ENCODE results near the gene CIDEB. TPM values are rescaled to one million over a fixed set of nuclear protein-coding genes. Genes with fewer than 3 reads are reported as not detected.

The CIDEB gene
- total and polyA plus RNA-seq, 8 donors: 6.3 to 15.0 (median 9.6) TPM

DNA sequence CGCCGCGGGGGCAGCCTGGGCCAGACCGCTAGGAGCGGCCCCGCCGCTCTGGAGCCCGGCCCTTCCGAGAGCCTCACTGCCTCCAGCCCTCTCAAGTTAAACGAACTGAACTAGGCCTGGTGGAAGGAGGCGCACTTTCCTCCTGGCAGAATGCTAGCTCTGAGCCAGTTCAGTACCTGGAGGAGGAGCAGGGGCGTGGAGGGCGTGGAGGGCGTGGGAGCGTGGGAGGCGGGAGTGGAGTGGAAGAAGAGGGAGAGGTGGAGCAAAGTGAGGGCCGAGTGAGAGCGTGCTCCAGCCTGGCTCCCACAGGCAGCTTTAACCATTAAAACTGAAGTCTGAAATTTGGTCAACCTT lies 8.8 kb upstream of the CIDEB start:
- 62 to 65% methylated on average over 16 to 18 of the region's 18 CpGs for WGBS, 2 donors
- intact Hi-C loops (cut with DNase I): no loop called here
- Histone ChIP-seq H3K4me3 (no peak overlapping the region), H3K36me3 (no peaks in the 10 kb centered on the region), H3K4me1 (peaks cover 0 to 4% (median 0%) of the 10 kb centered on the region in 3 donors), H3K9me3 (no peaks in the 10 kb centered on the region), H3K27ac (no peak overlapping the region), H3K27me3 (no peaks in the 10 kb centered on the region)
- DNase-seq (no peak), ATAC-seq (no peak), FAIRE-seq (no peak)
- TF ChIP-seq, protein P1, sequence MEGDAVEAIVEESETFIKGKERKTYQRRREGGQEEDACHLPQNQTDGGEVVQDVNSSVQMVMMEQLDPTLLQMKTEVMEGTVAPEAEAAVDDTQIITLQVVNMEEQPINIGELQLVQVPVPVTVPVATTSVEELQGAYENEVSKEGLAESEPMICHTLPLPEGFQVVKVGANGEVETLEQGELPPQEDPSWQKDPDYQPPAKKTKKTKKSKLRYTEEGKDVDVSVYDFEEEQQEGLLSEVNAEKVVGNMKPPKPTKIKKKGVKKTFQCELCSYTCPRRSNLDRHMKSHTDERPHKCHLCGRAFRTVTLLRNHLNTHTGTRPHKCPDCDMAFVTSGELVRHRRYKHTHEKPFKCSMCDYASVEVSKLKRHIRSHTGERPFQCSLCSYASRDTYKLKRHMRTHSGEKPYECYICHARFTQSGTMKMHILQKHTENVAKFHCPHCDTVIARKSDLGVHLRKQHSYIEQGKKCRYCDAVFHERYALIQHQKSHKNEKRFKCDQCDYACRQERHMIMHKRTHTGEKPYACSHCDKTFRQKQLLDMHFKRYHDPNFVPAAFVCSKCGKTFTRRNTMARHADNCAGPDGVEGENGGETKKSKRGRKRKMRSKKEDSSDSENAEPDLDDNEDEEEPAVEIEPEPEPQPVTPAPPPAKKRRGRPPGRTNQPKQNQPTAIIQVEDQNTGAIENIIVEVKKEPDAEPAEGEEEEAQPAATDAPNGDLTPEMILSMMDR (IDR thresholded peaks at IDR 0.05): no peak

DNA sequence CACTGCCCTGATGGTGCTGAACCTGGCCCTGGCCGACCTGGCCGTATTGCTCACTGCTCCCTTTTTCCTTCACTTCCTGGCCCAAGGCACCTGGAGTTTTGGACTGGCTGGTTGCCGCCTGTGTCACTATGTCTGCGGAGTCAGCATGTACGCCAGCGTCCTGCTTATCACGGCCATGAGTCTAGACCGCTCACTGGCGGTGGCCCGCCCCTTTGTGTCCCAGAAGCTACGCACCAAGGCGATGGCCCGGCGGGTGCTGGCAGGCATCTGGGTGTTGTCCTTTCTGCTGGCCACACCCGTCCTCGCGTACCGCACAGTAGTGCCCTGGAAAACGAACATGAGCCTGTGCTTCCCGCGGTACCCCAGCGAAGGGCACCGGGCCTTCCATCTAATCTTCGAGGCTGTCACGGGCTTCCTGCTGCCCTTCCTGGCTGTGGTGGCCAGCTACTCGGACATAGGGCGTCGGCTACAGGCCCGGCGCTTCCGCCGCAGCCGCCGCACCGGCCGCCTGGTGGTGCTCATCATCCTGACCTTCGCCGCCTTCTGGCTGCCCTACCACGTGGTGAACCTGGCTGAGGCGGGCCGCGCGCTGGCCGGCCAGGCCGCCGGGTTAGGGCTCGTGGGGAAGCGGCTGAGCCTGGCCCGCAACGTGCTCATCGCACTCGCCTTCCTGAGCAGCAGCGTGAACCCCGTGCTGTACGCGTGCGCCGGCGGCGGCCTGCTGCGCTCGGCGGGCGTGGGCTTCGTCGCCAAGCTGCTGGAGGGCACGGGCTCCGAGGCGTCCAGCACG lies 8.2 kb upstream of the CIDEB start:
- TF ChIP-seq, protein P1 (IDR thresholded peaks at IDR 0.05): no peak
- H3K36me3 ChIP-seq: no peaks in the 10 kb centered on the region
- no peak overlapping the region for H3K27ac ChIP-seq
- WGBS, 2 donors: 35 to 36% methylated on average over 66 to 70 of the region's 70 CpGs
- peaks cover 0 to 4% (median 0%) of the 10 kb centered on the region in 3 donors for H3K4me1 ChIP-seq
- H3K4me3 ChIP-seq: no peak overlapping the region
- H3K27me3 ChIP-seq: no peaks in the 10 kb centered on the region
- intact Hi-C loops (cut with DNase I): no loop called here
- no peaks in the 10 kb centered on the region for H3K9me3 ChIP-seq
- DNase-seq (peak in 1 of 6 donors; percentile 70), FAIRE-seq (no peak), ATAC-seq (peak; percentile 11 to 58 (median 44))

DNA sequence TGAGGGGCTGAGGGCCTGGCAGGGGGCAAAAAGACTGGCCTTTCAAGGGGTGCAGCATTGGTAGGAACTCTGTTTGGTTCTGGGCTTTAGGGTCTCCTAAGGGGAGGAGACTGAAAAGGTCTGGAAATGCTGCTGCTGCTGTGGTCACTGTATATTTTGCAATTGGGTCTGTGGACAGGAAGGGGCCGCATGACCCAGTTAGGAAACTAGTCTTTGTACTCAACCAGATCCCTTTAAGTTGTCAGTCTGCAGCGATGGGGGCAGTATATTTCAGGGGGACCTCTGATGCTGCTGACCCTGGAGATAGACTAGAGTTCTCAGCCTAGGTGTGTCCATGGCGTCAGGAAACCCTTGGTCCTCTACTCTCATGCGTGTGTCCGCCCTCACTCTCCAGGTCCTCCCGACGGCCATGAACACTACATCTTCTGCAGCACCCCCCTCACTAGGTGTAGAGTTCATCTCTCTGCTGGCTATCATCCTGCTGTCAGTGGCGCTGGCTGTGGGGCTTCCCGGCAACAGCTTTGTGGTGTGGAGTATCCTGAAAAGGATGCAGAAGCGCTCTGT lies 7.5 kb upstream of the CIDEB start:
- 85 to 86% methylated on average over 10 of the region's 10 CpGs for WGBS, 2 donors
- FAIRE-seq: no peak

DNA sequence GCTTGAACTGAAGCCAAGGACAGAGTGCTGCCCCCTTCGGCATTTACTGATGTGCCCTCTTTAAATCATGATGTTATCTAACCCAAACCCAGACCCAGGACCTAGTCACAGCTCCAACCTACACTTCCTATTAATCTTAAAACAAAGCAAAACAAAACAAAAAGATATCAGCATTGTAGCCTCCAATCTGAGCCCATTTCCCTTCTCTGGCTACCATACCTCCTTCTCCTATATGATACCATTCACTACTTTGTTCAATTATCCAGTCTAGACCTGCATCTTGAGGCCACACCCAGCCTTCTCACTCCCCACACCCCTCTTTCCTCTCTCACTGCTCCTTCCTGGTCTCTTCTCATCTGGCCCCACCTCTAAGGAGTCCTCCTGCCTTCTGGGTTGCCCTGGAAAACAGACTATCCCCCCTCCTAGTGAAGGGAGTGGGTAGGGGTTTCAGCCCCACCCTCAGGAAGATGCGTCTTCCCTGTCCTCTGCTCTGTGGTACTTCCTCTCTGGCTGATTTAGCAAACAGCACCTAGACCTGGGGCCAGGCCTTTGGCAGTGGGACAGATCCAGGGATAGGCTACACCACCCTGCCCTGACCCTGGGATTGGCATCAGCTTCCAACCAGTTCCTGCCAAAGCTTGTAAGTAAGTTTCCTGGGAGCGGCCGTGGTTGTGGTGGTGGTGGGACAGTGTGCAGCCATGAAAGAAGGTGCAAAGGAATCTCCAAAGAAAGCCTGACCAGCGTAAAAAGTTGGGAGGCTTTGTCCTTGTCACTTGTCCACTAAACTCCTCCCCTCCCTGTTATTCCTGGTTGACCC lies 6.8 kb upstream of the CIDEB start:
- Histone ChIP-seq H3K27me3 (no peaks in the 10 kb centered on the region), H3K4me3 (no peak overlapping the region), H3K4me1 (peaks cover 10 to 14% (median 13%) of the 10 kb centered on the region in 3 donors), H3K9me3 (no peaks in the 10 kb centered on the region), H3K27ac (no peak overlapping the region), H3K36me3 (no peaks in the 10 kb centered on the region)
- intact Hi-C loops (cut with DNase I): no loop called here
- TF ChIP-seq, protein P1 (IDR thresholded peaks at IDR 0.05): no peak
- peak in 1 of 6 donors; percentile 47 for DNase-seq
- no peak for FAIRE-seq
- no peak for ATAC-seq
- 64 to 75% methylated on average over 5 of the region's 5 CpGs for WGBS, 2 donors

More for the DNA sequence above, 7.5 kb upstream of the CIDEB start:
- no peak for ATAC-seq
- peaks cover 3 to 7% (median 6%) of the 10 kb centered on the region in 3 donors for H3K4me1 ChIP-seq
- DNase-seq: no peak
- TF ChIP-seq, protein P1 (IDR thresholded peaks at IDR 0.05): no peak
- no peaks in the 10 kb centered on the region for H3K36me3 ChIP-seq
- H3K4me3 ChIP-seq: no peak overlapping the region
- H3K9me3 ChIP-seq: no peaks in the 10 kb centered on the region
- H3K27me3 ChIP-seq: no peaks in the 10 kb centered on the region
- H3K27ac ChIP-seq: no peak overlapping the region
- intact Hi-C loops (cut with DNase I): no loop called here
